Activated CD4-positive, alpha-beta memory T cell treated with anti-CD3 and anti-CD28 coated beads for 36 hours (primary cell): ENCODE data around the gene CLN6. TPM values are rescaled to one million over a fixed set of nuclear protein-coding genes. Genes with fewer than 3 reads are reported as not detected.
"Not testable (repeated sequence)": the region's sequence is repeated elsewhere in the genome, so short reads cannot be mapped to it uniquely, and the experiment has no call there.

Source experiments
- CTCF ChIA-PET: fragments of 350-600 bp; sonication (Branson Sonifier 250); formaldehyde crosslinking; loops from one replicate; lab custom pipeline; 2021; ENCODE audit warnings: antibody characterized with exemption, inconsistent platforms; lab: Charles Lee
- POLR2A ChIA-PET: fragments of 350-600 bp; sonication (Branson Sonifier 250); formaldehyde crosslinking; loops from one replicate; lab custom pipeline; 2021; ENCODE audit warnings: antibody characterized with exemption; lab: Charles Lee
- DNase-seq: peaks from one replicate; pipeline ENCODE4 v3.0.0-alpha.2; 2020
- H3K27ac Mint-ChIP-seq: one replicate; pipeline ENCODE4 v1.8.0; 2021; ENCODE audit warnings: mixed read lengths
- H3K27me3 Mint-ChIP-seq: one replicate; pipeline ENCODE4 v1.8.0; 2021; ENCODE audit warnings: mixed read lengths
- H3K36me3 Mint-ChIP-seq: one replicate; pipeline ENCODE4 v1.8.0; 2021; ENCODE audit warnings: mixed read lengths
- H3K4me1 Mint-ChIP-seq: one replicate; pipeline ENCODE4 v1.8.0; 2021; ENCODE audit warnings: low read depth, mixed read lengths
- H3K4me3 Mint-ChIP-seq: one replicate; pipeline ENCODE4 v1.8.0; 2021; ENCODE audit warnings: mild to moderate bottlenecking, mixed read lengths
- H3K9me3 Mint-ChIP-seq: one replicate; pipeline ENCODE4 v1.8.0; 2021; ENCODE audit warnings: mixed read lengths
- intact Hi-C: fragments of 100-400 bp; cut with micrococcal nuclease; formaldehyde crosslinking; loops from one replicate; pipeline ENCODE4 v1.15.1; 2023
- total RNA-seq, 2 experiments: library from RNA; stranded (reverse); gene quantifications; one replicate each; pipeline ENCODE4 v1.2.3, GENCODE V29; 2021

CLN6 gene
- total RNA-seq, 2 experiments from 2014 or later = 32.9 to 34.2 TPM

DNA sequence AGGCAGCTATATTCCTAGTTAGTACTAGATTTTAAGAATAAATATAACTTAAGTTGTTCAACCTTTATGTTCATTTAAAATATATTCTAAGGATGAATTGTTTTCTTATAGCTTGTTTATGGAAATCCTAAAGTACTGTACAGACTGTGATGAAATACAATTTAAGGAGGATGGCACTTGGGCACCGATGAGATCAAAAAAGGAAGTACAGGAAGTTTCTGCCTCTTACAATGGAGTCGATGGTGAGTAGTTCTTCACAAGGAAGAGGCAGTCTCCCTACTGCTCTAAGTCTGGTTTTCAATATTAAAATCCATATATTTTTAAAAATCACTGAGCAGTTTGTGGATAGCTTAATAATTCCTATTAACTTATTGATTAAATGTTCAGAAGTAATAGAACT, 54.0 kb downstream of the CLN6 start:
- POLR2A ChIA-PET = no interaction called here
- no peak for DNase-seq
- no peaks in the 10 kb centered on the region for H3K9me3 Mint-ChIP-seq
- H3K27me3 Mint-ChIP-seq = no peaks in the 10 kb centered on the region
- CTCF ChIA-PET = interaction anchor here (1.2 kb wide), 1 partner anchor 9 kb away, joined by 5 read pairs; no protein-coding TSS in a partner anchor
- no peak overlapping the region for H3K4me3 Mint-ChIP-seq
- H3K36me3 Mint-ChIP-seq = peaks cover 29% of the 10 kb centered on the region
- no peak overlapping the region for H3K27ac Mint-ChIP-seq
- intact Hi-C loops = no loop called here
- H3K4me1 Mint-ChIP-seq = no peaks in the 10 kb centered on the region

DNA sequence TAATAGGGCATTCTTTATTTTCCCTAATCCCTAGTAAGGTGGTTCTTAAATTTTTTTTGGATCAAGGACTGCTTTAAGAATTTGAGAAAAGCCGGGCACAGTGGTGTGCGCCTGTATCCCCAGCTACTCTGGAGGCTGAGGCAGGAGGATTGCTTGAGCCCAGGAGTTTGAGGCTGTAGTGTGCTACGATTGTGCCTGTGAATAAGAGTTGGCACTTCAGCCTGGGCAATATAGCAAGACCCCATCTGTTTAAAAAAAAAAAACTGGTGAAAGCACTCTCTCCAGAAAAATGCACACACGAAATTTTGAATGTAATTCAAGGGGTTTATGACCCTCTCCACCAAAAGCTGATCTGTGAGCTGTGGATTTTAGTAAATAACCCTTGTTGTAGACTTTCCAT, 56.4 kb downstream of the CLN6 start:
- no peaks in the 10 kb centered on the region for H3K4me1 Mint-ChIP-seq
- CTCF ChIA-PET = no interaction called here
- H3K27me3 Mint-ChIP-seq = no peaks in the 10 kb centered on the region
- H3K9me3 Mint-ChIP-seq = no peaks in the 10 kb centered on the region
- H3K27ac Mint-ChIP-seq = no peak overlapping the region
- no peak for DNase-seq
- peaks cover 27% of the 10 kb centered on the region for H3K36me3 Mint-ChIP-seq
- H3K4me3 Mint-ChIP-seq = no peak overlapping the region
- POLR2A ChIA-PET = interaction anchor here (0.6 kb wide), 1 partner anchor 161 kb away, joined by 4 read pairs; no protein-coding TSS in a partner anchor
- intact Hi-C loops = no loop called here

- H3K9me3 Mint-ChIP-seq, H3K4me3 Mint-ChIP-seq, DNase-seq, POLR2A ChIA-PET, CTCF ChIA-PET, H3K4me1 Mint-ChIP-seq, intact Hi-C loops, H3K27me3 Mint-ChIP-seq, H3K27ac Mint-ChIP-seq: not testable (repeated sequence)
- peaks cover 23% of the 10 kb centered on the region for H3K36me3 Mint-ChIP-seq
Observed at GRCh38 chr15:68172037-68172436, 57.5 kb downstream of the CLN6 start.

- H3K9me3 Mint-ChIP-seq = no peaks in the 10 kb centered on the region
- H3K36me3 Mint-ChIP-seq = peaks cover 20% of the 10 kb centered on the region
- POLR2A ChIA-PET = interaction anchor here (0.6 kb wide), 1 partner anchor 11 kb away, joined by 3 read pairs; no protein-coding TSS in a partner anchor
- no peak overlapping the region for H3K27ac Mint-ChIP-seq
- no peaks in the 10 kb centered on the region for H3K27me3 Mint-ChIP-seq
- CTCF ChIA-PET = interaction anchor here (1.3 kb wide), 1 partner anchor 9 kb away, joined by 5 read pairs; no protein-coding TSS in a partner anchor
- intact Hi-C loops = no loop called here
- H3K4me1 Mint-ChIP-seq = peaks cover 2% of the 10 kb centered on the region
- no peak overlapping the region for H3K4me3 Mint-ChIP-seq
- DNase-seq = no peak
Observed at GRCh38 chr15:68166847-68167246, 62.7 kb downstream of the CLN6 start.

DNA sequence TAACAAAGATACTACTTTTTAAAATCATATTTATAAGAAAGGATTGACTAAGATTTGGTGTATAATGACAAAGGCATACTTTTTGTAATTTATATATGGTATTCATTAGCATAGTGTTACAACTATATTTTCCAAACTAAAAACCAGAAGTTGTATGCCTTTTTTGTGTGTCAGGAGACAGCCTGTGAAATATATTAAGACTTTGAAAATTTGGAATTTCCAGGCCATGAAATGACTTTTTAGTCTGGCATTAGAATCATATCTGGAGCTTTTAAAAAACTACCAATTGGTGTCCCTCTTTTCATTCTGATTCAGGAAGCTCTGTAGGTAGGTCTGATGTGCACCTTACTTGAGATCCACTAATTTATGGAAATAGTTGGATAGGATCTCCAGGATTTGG, 66.3 kb downstream of the CLN6 start:
- Mint-ChIP-seq H3K27ac (no peak overlapping the region), H3K27me3 (no peaks in the 10 kb centered on the region), H3K9me3 (no peaks in the 10 kb centered on the region), H3K36me3 (peaks cover 29% of the 10 kb centered on the region), H3K4me1 (peaks cover 2% of the 10 kb centered on the region), H3K4me3 (no peak overlapping the region)
- ChIA-PET CTCF (no interaction called here), POLR2A (no interaction called here)
- intact Hi-C loops = no loop called here
- DNase-seq = no peak

- ChIA-PET CTCF (interaction anchor here (1.5 kb wide), 1 partner anchor 295 kb away, joined by 3 read pairs; no protein-coding TSS in a partner anchor), POLR2A (no interaction called here)
- intact Hi-C loops = no loop called here
- Mint-ChIP-seq H3K4me1 (no peaks in the 10 kb centered on the region), H3K9me3 (no peaks in the 10 kb centered on the region), H3K36me3 (peaks cover 35% of the 10 kb centered on the region), H3K27ac (no peak overlapping the region), H3K4me3 (no peak overlapping the region), H3K27me3 (no peaks in the 10 kb centered on the region)
- no peak for DNase-seq
Observed at GRCh38 chr15:68158046-68158628, 71.4 kb downstream of the CLN6 start.

GRCh38 chr15:68157074-68157473, 72.5 kb downstream of the CLN6 start:
- intact Hi-C loops = no loop called here
- H3K27ac Mint-ChIP-seq = no peak overlapping the region
- DNase-seq = no peak
- no peaks in the 10 kb centered on the region for H3K9me3 Mint-ChIP-seq
- no peak overlapping the region for H3K4me3 Mint-ChIP-seq
- no peaks in the 10 kb centered on the region for H3K4me1 Mint-ChIP-seq
- ChIA-PET POLR2A (interaction anchor here (0.9 kb wide), 1 partner anchor 49 kb away, joined by 3 read pairs; no protein-coding TSS in a partner anchor), CTCF (no interaction called here)
- H3K27me3 Mint-ChIP-seq = no peaks in the 10 kb centered on the region
- peaks cover 33% of the 10 kb centered on the region for H3K36me3 Mint-ChIP-seq

Other genes with a start within 250 kb of the CLN6 start
- gene PIAS1, start 175.4 kb downstream of the CLN6 start, total RNA-seq = 10 to 100 TPM; 29.4 to 30.9 TPM
- 1 to 10 TPM; 5.3 to 7.0 TPM for gene CALML4, start 24.4 kb downstream of the CLN6 start, total RNA-seq
- gene FEM1B, start 48.0 kb upstream of the CLN6 start, total RNA-seq = 10 to 100 TPM; 32.6 to 34.2 TPM
- gene ITGA11, start 202.4 kb upstream of the CLN6 start, total RNA-seq = under 1 TPM; 0.56 to 0.59 TPM